ENCODE data around the gene SCN4B.

DNA sequence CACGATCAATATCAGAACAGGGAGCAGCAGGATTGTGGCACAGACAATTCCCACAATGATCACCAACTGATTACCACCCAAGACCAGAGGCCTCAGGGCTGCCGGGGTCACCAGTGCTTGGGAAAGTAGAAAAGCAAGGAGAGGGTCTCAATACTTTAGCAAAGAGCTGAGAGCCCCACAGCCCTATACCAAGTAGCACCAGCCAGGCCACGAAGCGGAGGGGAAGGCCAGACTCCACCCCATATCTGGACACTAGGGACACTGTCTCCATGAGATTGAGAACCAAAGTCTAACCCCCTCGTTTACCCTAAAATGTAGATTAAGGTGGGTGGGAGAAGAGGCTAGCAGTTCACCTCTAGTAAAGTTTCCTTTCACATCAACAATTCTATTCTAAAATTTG is 47.9 kb upstream of the SCN4B start:
- TF ChIP-seq EZH2 (IDR thresholded peaks at IDR 0.05; ENCODE audit: insufficient read depth, low read length) = no peak
- TF ChIP-seq, protein P1, sequence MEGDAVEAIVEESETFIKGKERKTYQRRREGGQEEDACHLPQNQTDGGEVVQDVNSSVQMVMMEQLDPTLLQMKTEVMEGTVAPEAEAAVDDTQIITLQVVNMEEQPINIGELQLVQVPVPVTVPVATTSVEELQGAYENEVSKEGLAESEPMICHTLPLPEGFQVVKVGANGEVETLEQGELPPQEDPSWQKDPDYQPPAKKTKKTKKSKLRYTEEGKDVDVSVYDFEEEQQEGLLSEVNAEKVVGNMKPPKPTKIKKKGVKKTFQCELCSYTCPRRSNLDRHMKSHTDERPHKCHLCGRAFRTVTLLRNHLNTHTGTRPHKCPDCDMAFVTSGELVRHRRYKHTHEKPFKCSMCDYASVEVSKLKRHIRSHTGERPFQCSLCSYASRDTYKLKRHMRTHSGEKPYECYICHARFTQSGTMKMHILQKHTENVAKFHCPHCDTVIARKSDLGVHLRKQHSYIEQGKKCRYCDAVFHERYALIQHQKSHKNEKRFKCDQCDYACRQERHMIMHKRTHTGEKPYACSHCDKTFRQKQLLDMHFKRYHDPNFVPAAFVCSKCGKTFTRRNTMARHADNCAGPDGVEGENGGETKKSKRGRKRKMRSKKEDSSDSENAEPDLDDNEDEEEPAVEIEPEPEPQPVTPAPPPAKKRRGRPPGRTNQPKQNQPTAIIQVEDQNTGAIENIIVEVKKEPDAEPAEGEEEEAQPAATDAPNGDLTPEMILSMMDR (IDR thresholded peaks at IDR 0.05; ENCODE audit: insufficient read depth, low read depth, low read length) = no peak
